Keratinocyte (primary cell): ENCODE data around the gene PATZ1. TPM values are rescaled to one million over a fixed set of nuclear protein-coding genes. Genes with fewer than 3 reads are reported as not detected.
A peak's percentile ranks its signal among the peaks of the same experiment; 100 is the strongest.

Experiments used
- DNase-seq: peaks from one replicate; pipeline ENCODE4 v3.0.0-alpha.2; 2011; ENCODE audit warnings: low read depth, missing footprints, low spot score
- FAIRE-seq: peaks from 2 replicates; lab custom pipeline; 2011; peaks lifted over from hg19 to GRCh38; lab: Jason Lieb, UNC
- H2AFZ ChIP-seq: 2 replicates; pipeline ENCODE4 v1.6.0; 2012; ENCODE audit warnings: low read length, control low read depth, inconsistent platforms; ENCODE audit not compliant: control insufficient read depth
- H3K27ac ChIP-seq: 2 replicates; pipeline ENCODE4 v1.5.1; 2011; ENCODE audit warnings: low read length; ENCODE audit not compliant: control insufficient read depth, insufficient read depth
- H3K27me3 ChIP-seq: 3 replicates; pipeline ENCODE4 v1.6.0; 2011; ENCODE audit warnings: low read length; ENCODE audit not compliant: control insufficient read depth, insufficient read depth; ENCODE audit errors: extremely low read depth
- H3K36me3 ChIP-seq, 2 experiments: 2 replicates in 1 of 2; 3 replicates in 1 of 2; pipeline ENCODE4 v1.5.1; 2011; ENCODE audit warnings: low read length in 2 of 2, mild to moderate bottlenecking in 1 of 2; ENCODE audit not compliant: control insufficient read depth in 2 of 2, insufficient read depth in 2 of 2; ENCODE audit errors: extremely low read depth in 1 of 2
- H3K4me1 ChIP-seq: 3 replicates; pipeline ENCODE4 v1.5.1; 2011; ENCODE audit warnings: low read length; ENCODE audit not compliant: control insufficient read depth, insufficient read depth; ENCODE audit errors: extremely low read depth
- H3K4me2 ChIP-seq: 3 replicates; pipeline ENCODE4 v1.6.0; 2011; ENCODE audit warnings: low read depth, low read length; ENCODE audit not compliant: control insufficient read depth, insufficient read depth; ENCODE audit errors: extremely low read depth
- H3K4me3 ChIP-seq, 3 experiments: fragments of 200-600 bp in 1 of 3; sonication (generic) in 1 of 3; 2 replicates in 2 of 3; 3 replicates in 1 of 3; pipeline ENCODE4 v1.5.1; 2011 to 2016; ENCODE audit warnings: low read length in 3 of 3, mild to moderate bottlenecking in 3 of 3, control low read depth in 2 of 3, inconsistent platforms in 1 of 3, low read depth in 1 of 3, mixed read lengths in 1 of 3, mixed run types in 1 of 3, moderate library complexity in 1 of 3; ENCODE audit not compliant: control insufficient read depth in 2 of 3, insufficient read depth in 2 of 3; ENCODE audit errors: extremely low read depth in 1 of 3
- H3K79me2 ChIP-seq: 2 replicates; pipeline ENCODE4 v1.6.0; 2012; ENCODE audit warnings: low read length; ENCODE audit not compliant: control insufficient read depth, insufficient read depth
- H3K9ac ChIP-seq: 3 replicates; pipeline ENCODE4 v1.6.0; 2011; ENCODE audit warnings: low read length; ENCODE audit not compliant: control insufficient read depth, insufficient read depth; ENCODE audit errors: extremely low read depth
- H3K9me1 ChIP-seq: 3 replicates; pipeline ENCODE4 v1.6.0; 2011; ENCODE audit warnings: low read length; ENCODE audit not compliant: control insufficient read depth, insufficient read depth; ENCODE audit errors: extremely low read depth
- H3K9me3 ChIP-seq: 2 replicates; pipeline ENCODE4 v1.5.1; 2012; ENCODE audit warnings: low read depth, low read length; ENCODE audit not compliant: control insufficient read depth
- H4K20me1 ChIP-seq: 3 replicates; pipeline ENCODE4 v1.6.0; 2011; ENCODE audit warnings: low read length; ENCODE audit not compliant: control insufficient read depth, insufficient read depth; ENCODE audit errors: extremely low read depth
- CTCF ChIP-seq, 3 experiments: IDR thresholded peaks in 1 of 3; conservative IDR thresholded peaks in 1 of 3; optimal IDR thresholded peaks in 1 of 3; 2 replicates in 2 of 3; 3 replicates in 1 of 3; pipeline versions ENCODE3 to v1.5.1; 2011; ENCODE audit warnings: low read length in 3 of 3, mild to moderate bottlenecking in 3 of 3, moderate library complexity in 2 of 3, control low read depth in 1 of 3, inconsistent platforms in 1 of 3; ENCODE audit not compliant: insufficient read depth in 2 of 3; ENCODE audit errors: extremely low read depth in 1 of 3
- EZH2 ChIP-seq: IDR thresholded peaks from one replicate; pipeline ENCODE4 v1.6.1; 2012; ENCODE audit warnings: inconsistent platforms, mild to moderate bottlenecking, low read length, moderate library complexity
- dilution Hi-C: fragments of 300-500 bp; cut with MboI; formaldehyde crosslinking; loops from one replicate; pipeline ENCODE4 v1.7.0; 2020; ENCODE audit warnings: low sequenced_read_pairs; ENCODE audit not compliant: extremely low pct_ligation_motif_present
- polyA plus RNA-seq, 5 experiments: library from polyadenylated mRNA; depleted of rRNA in 3 of 5; stranded (reverse) in 3 of 5; stranded (forward) in 1 of 5; unstranded in 1 of 5; fragments of >200 nt; gene quantifications; 1 replicate in 1 of 5; 2 replicates in 3 of 5; 3 replicates in 1 of 5; pipeline versions ENCODE4 v1.2.1 to v1.2.3, GENCODE V29; 2011 to 2012; ENCODE audit warnings: missing spikeins in 2 of 5, low read depth in 1 of 5, low replicate concordance in 1 of 5

PATZ1 gene
- polyA plus RNA-seq, 1 donor (not counting 4 experiments of a cell fraction or from before 2014, with no cell fraction given) = 3.4 TPM

DNA sequence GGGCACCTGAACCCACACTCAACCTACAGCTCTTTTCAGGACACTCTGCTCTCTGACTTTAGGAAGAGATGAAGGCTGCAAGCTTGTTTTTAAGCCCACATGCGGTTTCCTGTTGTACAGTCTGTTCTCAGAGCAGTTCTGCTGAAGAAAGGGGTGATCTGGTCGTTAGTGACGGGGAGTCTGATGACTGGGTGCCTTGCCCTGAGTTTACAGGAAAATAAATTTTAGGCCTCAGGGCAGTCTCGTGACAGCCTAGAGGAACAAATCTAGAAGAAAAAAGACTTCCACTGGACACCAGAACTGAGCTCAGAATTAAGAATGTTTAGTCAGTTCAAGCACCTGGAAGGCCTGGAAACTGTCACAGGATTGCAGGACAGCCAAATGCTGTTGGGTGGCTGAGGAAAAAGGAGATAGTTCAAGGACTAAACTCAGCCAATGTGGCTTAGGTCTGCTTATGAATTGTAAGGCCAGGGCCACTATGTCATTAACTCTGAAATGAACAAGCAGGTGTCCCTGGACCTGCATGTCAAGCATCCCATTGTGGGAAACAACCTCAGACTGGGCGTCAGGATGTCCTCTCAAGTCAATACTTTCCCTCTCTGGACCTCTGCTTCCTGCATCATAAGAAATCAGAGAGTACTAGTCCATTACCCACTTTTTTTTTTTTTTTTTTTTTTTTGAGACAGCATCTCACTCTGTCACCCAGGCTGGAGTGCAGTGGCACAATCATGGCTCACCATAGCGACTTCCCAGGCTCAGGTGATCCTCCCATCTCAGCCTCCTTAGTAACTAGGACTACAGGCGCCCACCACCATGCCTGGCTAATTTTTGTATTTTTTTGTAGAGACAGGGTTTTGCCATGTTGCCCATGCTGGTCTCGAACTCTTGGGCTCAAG is 59.5 kb downstream of the PATZ1 start:
- Histone ChIP-seq H3K4me2 (no peak overlapping the region), H3K4me3 (no peak overlapping the region), H3K79me2 (no peaks in the 10 kb centered on the region), H2AFZ (no peak overlapping the region), H3K36me3 (peaks cover 18% of the 10 kb centered on the region in 2 experiments), H3K27ac (no peak overlapping the region), H3K9ac (no peak overlapping the region), H4K20me1 (no peaks in the 10 kb centered on the region), H3K9me1 (no peaks in the 10 kb centered on the region), H3K4me1 (peaks cover 13% of the 10 kb centered on the region), H3K27me3 (no peaks in the 10 kb centered on the region), H3K9me3 (no peaks in the 10 kb centered on the region)
- dilution Hi-C loops = no loop called here
- TF ChIP-seq CTCF (optimal IDR thresholded peaks at IDR 0.05 in 1 of 3, IDR thresholded peaks at IDR 0.05 in 1 of 3, conservative IDR thresholded peaks at IDR 0.05 in 1 of 3; ENCODE audit: extremely low read depth in 1 of 3, insufficient read depth in 2 of 3, low read length in 3 of 3) (no peak), EZH2 (no peak)
- DNase-seq (no peak), FAIRE-seq (peak; percentile 66)

DNA sequence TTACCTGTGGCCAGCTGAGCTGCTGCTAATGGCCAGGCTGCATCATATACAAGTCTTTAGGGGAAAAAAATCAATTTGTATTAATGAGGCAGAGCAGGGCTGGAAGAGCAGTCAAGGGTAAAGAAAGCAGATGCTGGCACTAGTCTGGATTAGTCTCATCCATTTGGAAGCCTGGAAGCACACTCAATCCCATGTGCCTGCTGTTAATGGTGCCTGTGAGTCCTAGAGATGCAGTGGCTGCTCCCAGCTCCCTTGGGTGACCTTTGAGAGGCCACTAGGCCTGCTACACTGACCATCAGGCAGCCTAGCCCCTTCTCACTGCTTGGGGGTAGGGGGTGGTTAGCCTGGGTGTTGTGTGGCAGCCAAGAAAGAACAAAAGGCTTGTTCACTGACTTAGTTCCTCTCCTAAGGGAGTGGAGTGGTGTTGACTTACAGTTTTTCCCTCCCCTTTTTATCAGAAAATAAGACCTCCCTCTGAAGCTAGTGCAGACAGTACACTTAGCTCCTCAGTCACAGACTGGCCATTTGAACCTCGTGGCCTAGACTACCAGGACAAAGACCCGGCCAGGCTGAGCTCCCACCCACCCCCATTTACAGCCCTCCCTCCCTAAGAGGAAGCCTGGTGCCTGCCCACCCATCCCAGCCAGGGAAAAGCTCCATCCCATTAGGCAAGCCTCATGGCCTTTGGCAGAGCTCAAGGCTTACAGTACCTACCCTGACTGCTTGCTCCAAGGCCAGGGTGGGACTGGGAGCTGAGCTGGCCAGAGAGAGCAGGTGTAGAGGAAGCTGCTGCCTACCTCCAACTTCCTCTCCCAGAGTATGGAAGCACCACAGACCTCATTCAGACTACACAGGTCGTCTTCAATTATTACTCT is 61.6 kb downstream of the PATZ1 start:
- Histone ChIP-seq H3K27me3 (no peaks in the 10 kb centered on the region), H4K20me1 (no peaks in the 10 kb centered on the region), H3K9me3 (no peaks in the 10 kb centered on the region), H3K79me2 (no peaks in the 10 kb centered on the region), H3K9ac (no peak overlapping the region), H3K9me1 (no peaks in the 10 kb centered on the region), H3K4me1 (peaks cover 9% of the 10 kb centered on the region), H2AFZ (no peak overlapping the region), H3K27ac (no peak overlapping the region), H3K4me2 (no peak overlapping the region), H3K4me3 (no peak overlapping the region), H3K36me3 (peaks cover 21 to 33% of the 10 kb centered on the region in 2 experiments)
- DNase-seq (no peak), FAIRE-seq (no peak)
- dilution Hi-C loops = no loop called here
- TF ChIP-seq CTCF (optimal IDR thresholded peaks at IDR 0.05 in 1 of 3, IDR thresholded peaks at IDR 0.05 in 1 of 3, conservative IDR thresholded peaks at IDR 0.05 in 1 of 3; ENCODE audit: extremely low read depth in 1 of 3, insufficient read depth in 2 of 3, low read length in 3 of 3) (no peak), EZH2 (no peak)
